HG02870 (cell line): ENCODE measurements around the gene GATAD2A.
"Not testable (repeated sequence)": the region's sequence is repeated elsewhere in the genome, so short reads cannot be mapped to it uniquely, and the experiment has no call there.

ENCODE experiments used
- ATAC-seq: cut with Tn5 transposase; IDR thresholded peaks from one replicate; pipeline ENCODE4 v1.9.1; 2021; ENCODE audit warnings: mild to moderate bottlenecking, moderate library complexity; ENCODE audit not compliant: unreplicated experiment

GATAD2A gene

GRCh38 chr19:19404879-19405860 lies at the start of gene GATAD2A:
Gene GATAD2A (plus strand): TSS chr19:19405675. CDS start chr19:19465346, 59,671 bp downstream.
- ATAC-seq = peak; percentile 64

GRCh38 chr19:19356500-19356899 lies 49.0 kb upstream of the GATAD2A start:
- no peak for ATAC-seq

GRCh38 chr19:19356901-19357566 lies 48.4 kb upstream of the GATAD2A start:
- no peak for ATAC-seq

- peak; percentile 59 for ATAC-seq
Measured at GRCh38 chr19:19361075-19361594, 44.3 kb upstream of the GATAD2A start.

- no peak for ATAC-seq
Measured at GRCh38 chr19:19362075-19362474, 43.4 kb upstream of the GATAD2A start.

GRCh38 chr19:19366434-19367396 lies 38.8 kb upstream of the GATAD2A start:
- peak; percentile 69 for ATAC-seq

- ATAC-seq = no peak
Measured at GRCh38 chr19:19368087-19368486, 37.4 kb upstream of the GATAD2A start.

GRCh38 chr19:19371059-19371458 lies 34.4 kb upstream of the GATAD2A start:
- ATAC-seq = no peak

GRCh38 chr19:19372656-19373416 lies 32.6 kb upstream of the GATAD2A start:
- ATAC-seq = peak; percentile 68

GRCh38 chr19:19379527-19379926 lies 25.9 kb upstream of the GATAD2A start:
- ATAC-seq = no peak

- ATAC-seq = not testable (repeated sequence)
Measured at GRCh38 chr19:19380316-19380715, 25.2 kb upstream of the GATAD2A start.

GRCh38 chr19:19381007-19381926 lies 24.2 kb upstream of the GATAD2A start:
- no peak for ATAC-seq

GRCh38 chr19:19382118-19382517 lies 23.4 kb upstream of the GATAD2A start:
- no peak for ATAC-seq

GRCh38 chr19:19384486-19384885 lies 21.0 kb upstream of the GATAD2A start:
- no peak for ATAC-seq

- ATAC-seq = peak; percentile 91
Measured at GRCh38 chr19:19385131-19385895, 20.2 kb upstream of the GATAD2A start.

- peak; percentile 8 for ATAC-seq
Measured at GRCh38 chr19:19385896-19386869, 19.3 kb upstream of the GATAD2A start.

GRCh38 chr19:19387108-19387507 lies 18.4 kb upstream of the GATAD2A start:
- ATAC-seq = no peak
